Measurements from ENCODE around the gene TRPM3.

DNA sequence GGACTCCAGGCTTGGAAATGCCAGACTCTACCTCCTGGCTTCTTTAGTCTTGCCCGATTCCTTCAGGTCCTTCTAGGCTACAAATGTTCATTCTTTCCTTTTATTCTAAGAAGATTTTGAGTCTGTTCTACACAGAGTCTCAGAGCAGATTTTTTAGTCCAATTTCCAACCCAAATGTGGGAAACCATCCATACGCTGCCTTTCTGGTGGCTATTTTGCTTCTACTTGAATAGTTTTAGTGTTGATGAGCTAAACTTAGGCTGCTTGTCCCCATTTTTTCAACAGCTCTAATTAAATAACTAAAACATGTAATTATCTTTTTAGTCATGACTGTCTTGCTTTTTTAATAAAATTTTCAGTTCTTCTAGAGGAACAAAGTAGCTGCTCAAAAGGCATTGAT is 594.5 kb downstream of the TRPM3 start:
- TF ChIP-seq, protein P1, sequence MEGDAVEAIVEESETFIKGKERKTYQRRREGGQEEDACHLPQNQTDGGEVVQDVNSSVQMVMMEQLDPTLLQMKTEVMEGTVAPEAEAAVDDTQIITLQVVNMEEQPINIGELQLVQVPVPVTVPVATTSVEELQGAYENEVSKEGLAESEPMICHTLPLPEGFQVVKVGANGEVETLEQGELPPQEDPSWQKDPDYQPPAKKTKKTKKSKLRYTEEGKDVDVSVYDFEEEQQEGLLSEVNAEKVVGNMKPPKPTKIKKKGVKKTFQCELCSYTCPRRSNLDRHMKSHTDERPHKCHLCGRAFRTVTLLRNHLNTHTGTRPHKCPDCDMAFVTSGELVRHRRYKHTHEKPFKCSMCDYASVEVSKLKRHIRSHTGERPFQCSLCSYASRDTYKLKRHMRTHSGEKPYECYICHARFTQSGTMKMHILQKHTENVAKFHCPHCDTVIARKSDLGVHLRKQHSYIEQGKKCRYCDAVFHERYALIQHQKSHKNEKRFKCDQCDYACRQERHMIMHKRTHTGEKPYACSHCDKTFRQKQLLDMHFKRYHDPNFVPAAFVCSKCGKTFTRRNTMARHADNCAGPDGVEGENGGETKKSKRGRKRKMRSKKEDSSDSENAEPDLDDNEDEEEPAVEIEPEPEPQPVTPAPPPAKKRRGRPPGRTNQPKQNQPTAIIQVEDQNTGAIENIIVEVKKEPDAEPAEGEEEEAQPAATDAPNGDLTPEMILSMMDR (IDR thresholded peaks at IDR 0.05): no peak
- TF ChIP-seq POLR2A (IDR thresholded peaks at IDR 0.05): no peak
